Measurements from ENCODE around the gene WIPF3. TPM values are rescaled to one million over a fixed set of nuclear protein-coding genes. Genes with fewer than 3 reads are reported as not detected.

The WIPF3 gene
- total and polyA plus RNA-seq, 4 donors: 0.20 to 2.8 (median 0.29) TPM

GRCh38 chr7:29946428-29947186 is 140.3 kb downstream of the WIPF3 start:
- H3K36me3 ChIP-seq (ENCODE audit: control insufficient read depth in 4 of 4, insufficient read depth in 4 of 4, low read length in 4 of 4): peaks cover 0 to 54% (median 16%) of the 10 kb centered on the region in 4 donors
- peak; percentile 11 for TF ChIP-seq CTCF (IDR thresholded peaks at IDR 0.05; ENCODE audit: control extremely low read depth, extremely low read depth)
- no peak overlapping the region for H3K9ac ChIP-seq (ENCODE audit: insufficient read depth in 1 of 2, low read length in 2 of 2)
- no peak overlapping the region for H3K27ac ChIP-seq (ENCODE audit: low read depth in 1 of 2, low read length in 1 of 2)
- peaks cover 0 to 3% (median 0%) of the 10 kb centered on the region in 4 donors for H3K9me3 ChIP-seq (ENCODE audit: control insufficient read depth in 4 of 4, insufficient read depth in 3 of 4, low read length in 3 of 4)
- 72 to 82% methylated on average over 5 of the region's 5 CpGs for WGBS, 2 donors
- no peak overlapping the region for H3K4me3 ChIP-seq
- H3K27me3 ChIP-seq (ENCODE audit: control insufficient read depth in 3 of 3, insufficient read depth in 3 of 3, low read length in 2 of 3): no peaks in the 10 kb centered on the region
- H3K4me1 ChIP-seq (ENCODE audit: control insufficient read depth in 5 of 5, insufficient read depth in 5 of 5, low read length in 5 of 5): peaks cover 0 to 8% (median 0%) of the 10 kb centered on the region in 5 donors
- ATAC-seq (ENCODE audit: insufficient read depth, low FRiP score) (no peak), DNase-seq (peak; percentile 26 to 34 (median 27))

DNA sequence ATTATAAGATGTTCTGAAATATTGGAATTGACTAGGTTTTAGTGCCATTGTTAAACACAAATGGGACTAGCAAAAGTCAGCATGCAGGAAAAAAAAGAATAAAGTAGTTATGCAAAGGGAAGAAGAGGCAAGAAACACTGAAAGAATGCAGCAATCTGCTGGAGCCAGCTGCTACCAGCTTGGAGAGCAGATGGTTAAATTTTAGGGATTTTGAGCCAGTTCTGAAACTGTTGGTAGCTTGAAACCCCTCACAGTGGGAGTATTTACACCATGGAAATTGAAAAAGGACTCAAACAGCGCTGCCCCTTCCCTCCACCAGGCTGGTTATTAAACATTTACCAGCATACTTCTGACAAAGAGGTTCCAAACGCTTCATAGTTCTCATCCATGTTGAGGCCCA is 142.3 kb downstream of the WIPF3 start:
- no peak for TF ChIP-seq CTCF (IDR thresholded peaks at IDR 0.05; ENCODE audit: control extremely low read depth, extremely low read depth)
- H3K27ac ChIP-seq (ENCODE audit: low read depth in 1 of 2, low read length in 1 of 2): no peak overlapping the region
- peaks cover 0 to 3% (median 0%) of the 10 kb centered on the region in 4 donors for H3K9me3 ChIP-seq (ENCODE audit: control insufficient read depth in 4 of 4, insufficient read depth in 3 of 4, low read length in 3 of 4)
- peaks cover 0 to 8% (median 0%) of the 10 kb centered on the region in 5 donors for H3K4me1 ChIP-seq (ENCODE audit: control insufficient read depth in 5 of 5, insufficient read depth in 5 of 5, low read length in 5 of 5)
- no peaks in the 10 kb centered on the region for H3K27me3 ChIP-seq (ENCODE audit: control insufficient read depth in 3 of 3, insufficient read depth in 3 of 3, low read length in 2 of 3)
- H3K4me3 ChIP-seq: no peak overlapping the region
- H3K36me3 ChIP-seq (ENCODE audit: control insufficient read depth in 4 of 4, insufficient read depth in 4 of 4, low read length in 4 of 4): peaks cover 0 to 44% (median 15%) of the 10 kb centered on the region in 4 donors
- ATAC-seq (ENCODE audit: insufficient read depth, low FRiP score) (no peak), DNase-seq (no peak)
- no peak overlapping the region for H3K9ac ChIP-seq (ENCODE audit: insufficient read depth in 1 of 2, low read length in 2 of 2)
- WGBS, 2 donors: 85 to 90% methylated on average over 2 of the region's 2 CpGs

- no peak for ATAC-seq (ENCODE audit: insufficient read depth, low FRiP score)
- TF ChIP-seq CTCF (IDR thresholded peaks at IDR 0.05; ENCODE audit: control extremely low read depth, extremely low read depth): no peak
- 92 to 95% methylated on average over 8 of the region's 8 CpGs for WGBS, 2 donors
- no peak overlapping the region for H3K9ac ChIP-seq (ENCODE audit: insufficient read depth in 1 of 2, low read length in 2 of 2)
- H3K4me1 ChIP-seq (ENCODE audit: control insufficient read depth in 5 of 5, insufficient read depth in 5 of 5, low read length in 5 of 5): peaks cover 0 to 8% (median 0%) of the 10 kb centered on the region in 5 donors
- H3K9me3 ChIP-seq (ENCODE audit: control insufficient read depth in 4 of 4, insufficient read depth in 3 of 4, low read length in 3 of 4): peaks cover 0 to 3% (median 0%) of the 10 kb centered on the region in 4 donors
- peaks cover 0 to 31% (median 13%) of the 10 kb centered on the region in 4 donors for H3K36me3 ChIP-seq (ENCODE audit: control insufficient read depth in 4 of 4, insufficient read depth in 4 of 4, low read length in 4 of 4)
- DNase-seq: no peak
- H3K27ac ChIP-seq (ENCODE audit: low read depth in 1 of 2, low read length in 1 of 2): no peak overlapping the region
- H3K4me3 ChIP-seq: no peak overlapping the region
- H3K27me3 ChIP-seq (ENCODE audit: control insufficient read depth in 3 of 3, insufficient read depth in 3 of 3, low read length in 2 of 3): no peaks in the 10 kb centered on the region
Observed at GRCh38 chr7:29950480-29950879, 144.2 kb downstream of the WIPF3 start.
